ENCODE measurements around the gene CALML3.

DNA sequence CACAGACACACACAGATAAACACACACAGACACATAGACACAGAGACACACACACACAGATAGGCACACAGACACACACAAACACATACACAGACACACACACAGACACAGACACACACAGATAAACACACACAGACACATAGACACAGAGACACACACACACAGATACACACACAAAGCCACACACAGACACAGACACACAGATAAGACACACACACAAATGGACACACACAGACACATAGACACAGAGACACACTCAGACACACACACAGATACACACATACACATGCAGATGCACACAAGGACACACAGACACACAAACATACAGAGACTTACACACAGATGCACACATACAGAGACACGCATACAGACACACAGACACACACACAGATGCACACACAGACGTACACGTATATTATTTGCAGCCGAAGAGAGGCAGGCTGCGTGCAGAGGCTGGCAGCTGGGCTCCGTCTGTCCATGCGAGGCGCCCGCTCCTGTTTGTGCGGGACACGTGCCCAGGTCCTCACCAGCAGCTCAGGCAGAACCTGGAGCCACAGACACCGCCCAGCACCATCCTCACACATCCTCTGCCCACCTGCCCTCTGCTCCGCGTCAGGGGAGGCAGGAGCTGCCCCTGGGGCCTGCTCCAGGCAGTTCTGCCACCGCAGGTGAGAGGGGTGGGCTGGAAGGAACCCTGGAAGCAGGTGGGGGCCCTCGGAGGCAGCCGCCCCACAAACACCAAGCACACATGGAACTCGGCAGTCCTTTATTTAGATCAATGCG, 26.6 kb upstream of the CALML3 start:
- TF ChIP-seq, protein P1, sequence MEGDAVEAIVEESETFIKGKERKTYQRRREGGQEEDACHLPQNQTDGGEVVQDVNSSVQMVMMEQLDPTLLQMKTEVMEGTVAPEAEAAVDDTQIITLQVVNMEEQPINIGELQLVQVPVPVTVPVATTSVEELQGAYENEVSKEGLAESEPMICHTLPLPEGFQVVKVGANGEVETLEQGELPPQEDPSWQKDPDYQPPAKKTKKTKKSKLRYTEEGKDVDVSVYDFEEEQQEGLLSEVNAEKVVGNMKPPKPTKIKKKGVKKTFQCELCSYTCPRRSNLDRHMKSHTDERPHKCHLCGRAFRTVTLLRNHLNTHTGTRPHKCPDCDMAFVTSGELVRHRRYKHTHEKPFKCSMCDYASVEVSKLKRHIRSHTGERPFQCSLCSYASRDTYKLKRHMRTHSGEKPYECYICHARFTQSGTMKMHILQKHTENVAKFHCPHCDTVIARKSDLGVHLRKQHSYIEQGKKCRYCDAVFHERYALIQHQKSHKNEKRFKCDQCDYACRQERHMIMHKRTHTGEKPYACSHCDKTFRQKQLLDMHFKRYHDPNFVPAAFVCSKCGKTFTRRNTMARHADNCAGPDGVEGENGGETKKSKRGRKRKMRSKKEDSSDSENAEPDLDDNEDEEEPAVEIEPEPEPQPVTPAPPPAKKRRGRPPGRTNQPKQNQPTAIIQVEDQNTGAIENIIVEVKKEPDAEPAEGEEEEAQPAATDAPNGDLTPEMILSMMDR (conservative IDR thresholded peaks at IDR 0.05) = no peak
- no peak for TF ChIP-seq ZFX (IDR thresholded peaks at IDR 0.05)
